ENCODE measurements around the gene HOXA11. TPM values are rescaled to one million over a fixed set of nuclear protein-coding genes. Genes with fewer than 3 reads are reported as not detected.
A peak's percentile ranks its signal among the peaks of the same experiment; 100 is the strongest.

Gene HOXA11
- total RNA-seq, 1 experiment from 2014 or later: not detected

DNA sequence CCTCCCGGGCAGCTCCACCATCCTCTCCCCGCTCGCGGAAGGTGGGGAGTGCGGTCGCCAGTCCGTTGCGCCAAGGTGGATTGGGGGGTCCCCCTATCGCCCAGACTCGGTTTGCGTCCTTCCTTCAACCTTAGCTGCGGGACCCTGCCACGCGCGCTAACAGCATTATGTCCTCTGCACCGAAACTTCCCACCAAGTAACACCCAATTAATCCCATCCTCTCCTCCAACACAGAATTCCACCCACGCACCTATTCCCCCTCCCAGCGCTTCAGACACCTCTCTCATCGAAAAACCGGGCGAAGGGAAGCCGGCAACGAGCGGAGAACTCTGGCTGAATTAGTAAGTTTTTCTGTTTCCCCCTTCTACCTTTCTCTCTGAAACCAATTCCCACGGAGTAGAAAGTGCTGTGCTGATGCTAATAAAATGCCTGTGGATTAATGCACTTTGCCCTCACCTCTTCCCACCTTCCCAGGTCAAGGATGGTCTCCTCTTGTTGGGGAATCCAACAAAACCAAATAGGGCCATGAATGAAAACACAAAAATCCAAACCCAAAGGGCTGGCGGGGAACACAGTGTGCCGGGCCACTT, 33.6 kb downstream of the HOXA11 start:
- Mint-ChIP-seq H3K27ac (no peak overlapping the region), H3K4me1 (peaks cover 30% of the 10 kb centered on the region), H3K9me3 (no peaks in the 10 kb centered on the region), H3K36me3 (peaks cover 3% of the 10 kb centered on the region), H3K4me3 (peak overlapping the region; percentile 55), H3K27me3 (ENCODE audit: low read depth) (peaks cover 100% of the 10 kb centered on the region)
- DNase-seq (ENCODE audit: low spot score): no peak
- ChIA-PET CTCF (interaction anchor here (0.6 to 4.0 kb wide), 13 partner anchors 7 to 460 kb away, joined by 3 to 74 read pairs (median 4); partner anchors contain the start of gene HOXA9), POLR2A (no interaction called here)
- no peak for TF ChIP-seq ZNF232 (CRISPR knock-in tag; IDR thresholded peaks at IDR 0.05)
- TF ChIP-seq, protein P1, sequence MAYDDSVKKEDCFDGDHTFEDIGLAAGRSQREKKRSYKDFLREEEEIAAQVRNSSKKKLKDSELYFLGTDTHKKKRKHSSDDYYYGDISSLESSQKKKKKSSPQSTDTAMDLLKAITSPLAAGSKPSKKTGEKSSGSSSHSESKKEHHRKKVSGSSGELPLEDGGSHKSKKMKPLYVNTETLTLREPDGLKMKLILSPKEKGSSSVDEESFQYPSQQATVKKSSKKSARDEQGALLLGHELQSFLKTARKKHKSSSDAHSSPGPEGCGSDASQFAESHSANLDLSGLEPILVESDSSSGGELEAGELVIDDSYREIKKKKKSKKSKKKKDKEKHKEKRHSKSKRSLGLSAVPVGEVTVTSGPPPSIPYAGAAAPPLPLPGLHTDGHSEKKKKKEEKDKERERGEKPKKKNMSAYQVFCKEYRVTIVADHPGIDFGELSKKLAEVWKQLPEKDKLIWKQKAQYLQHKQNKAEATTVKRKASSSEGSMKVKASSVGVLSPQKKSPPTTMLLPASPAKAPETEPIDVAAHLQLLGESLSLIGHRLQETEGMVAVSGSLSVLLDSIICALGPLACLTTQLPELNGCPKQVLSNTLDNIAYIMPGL (CRISPR knock-in tag; IDR thresholded peaks at IDR 0.05): 0 out of 2 replicates have a peak, but pooled peaks have one; percentile 4
- TF ChIP-seq ZBTB43 (CRISPR knock-in tag; IDR thresholded peaks at IDR 0.05): no peak
- no peak for ATAC-seq

DNA sequence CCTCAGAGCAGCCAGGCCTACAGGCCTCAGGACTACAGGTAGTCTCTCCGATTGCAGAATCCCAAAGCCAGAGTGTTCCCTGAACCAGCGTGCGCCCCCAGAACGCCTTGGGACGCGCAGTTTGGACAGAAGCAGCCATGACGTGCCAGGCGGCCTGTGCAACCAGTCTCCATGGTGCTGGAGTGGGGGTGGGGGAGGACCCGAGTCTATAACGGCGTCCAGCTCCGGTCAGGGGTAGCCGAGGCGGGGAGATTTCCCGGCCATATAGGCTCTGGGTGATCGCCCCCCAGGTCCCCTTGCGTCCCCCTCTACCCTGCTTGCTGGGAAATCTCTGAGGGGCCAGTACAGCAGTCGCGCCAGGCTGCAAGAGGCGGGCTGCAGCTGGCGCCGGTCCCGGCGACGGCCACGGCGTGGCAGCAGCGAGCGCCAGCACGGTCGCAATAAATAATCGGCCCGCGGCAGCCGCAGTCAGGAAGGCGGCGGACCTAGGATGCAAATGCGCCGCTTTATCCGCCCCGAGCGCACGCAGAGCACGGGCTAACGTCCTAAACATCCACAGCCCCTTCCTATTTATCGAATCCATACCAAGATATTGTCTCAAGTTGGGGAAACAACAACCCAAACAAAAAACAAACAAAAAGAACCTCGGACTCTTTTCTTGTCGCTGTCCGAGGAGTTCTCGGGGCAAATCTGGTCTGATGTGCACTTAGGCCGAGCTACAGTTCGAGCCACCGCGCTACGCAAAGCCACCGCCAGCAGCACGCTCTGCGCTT, 34.3 kb downstream of the HOXA11 start:
- peak overlapping the region; percentile 55 for H3K4me3 Mint-ChIP-seq
- DNase-seq (ENCODE audit: low spot score): peak; percentile 76
- no peak overlapping the region for H3K27ac Mint-ChIP-seq
- H3K27me3 Mint-ChIP-seq (ENCODE audit: low read depth): peaks cover 100% of the 10 kb centered on the region
- TF ChIP-seq CDX4 (CRISPR knock-in tag; IDR thresholded peaks at IDR 0.05; ENCODE audit: borderline replicate concordance): no peak
- TF ChIP-seq, protein P1 (CRISPR knock-in tag; IDR thresholded peaks at IDR 0.05): peak; percentile 71; the same call in 1 of the 2 replicates
- TF ChIP-seq, protein P2, sequence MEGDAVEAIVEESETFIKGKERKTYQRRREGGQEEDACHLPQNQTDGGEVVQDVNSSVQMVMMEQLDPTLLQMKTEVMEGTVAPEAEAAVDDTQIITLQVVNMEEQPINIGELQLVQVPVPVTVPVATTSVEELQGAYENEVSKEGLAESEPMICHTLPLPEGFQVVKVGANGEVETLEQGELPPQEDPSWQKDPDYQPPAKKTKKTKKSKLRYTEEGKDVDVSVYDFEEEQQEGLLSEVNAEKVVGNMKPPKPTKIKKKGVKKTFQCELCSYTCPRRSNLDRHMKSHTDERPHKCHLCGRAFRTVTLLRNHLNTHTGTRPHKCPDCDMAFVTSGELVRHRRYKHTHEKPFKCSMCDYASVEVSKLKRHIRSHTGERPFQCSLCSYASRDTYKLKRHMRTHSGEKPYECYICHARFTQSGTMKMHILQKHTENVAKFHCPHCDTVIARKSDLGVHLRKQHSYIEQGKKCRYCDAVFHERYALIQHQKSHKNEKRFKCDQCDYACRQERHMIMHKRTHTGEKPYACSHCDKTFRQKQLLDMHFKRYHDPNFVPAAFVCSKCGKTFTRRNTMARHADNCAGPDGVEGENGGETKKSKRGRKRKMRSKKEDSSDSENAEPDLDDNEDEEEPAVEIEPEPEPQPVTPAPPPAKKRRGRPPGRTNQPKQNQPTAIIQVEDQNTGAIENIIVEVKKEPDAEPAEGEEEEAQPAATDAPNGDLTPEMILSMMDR (IDR thresholded peaks at IDR 0.05): peak; percentile 66
- TF ChIP-seq SP1 (CRISPR knock-in tag; conservative IDR thresholded peaks at IDR 0.05): 0 out of 2 replicates have a peak, but pooled peaks have one; percentile 16
- TF ChIP-seq, protein P3, sequence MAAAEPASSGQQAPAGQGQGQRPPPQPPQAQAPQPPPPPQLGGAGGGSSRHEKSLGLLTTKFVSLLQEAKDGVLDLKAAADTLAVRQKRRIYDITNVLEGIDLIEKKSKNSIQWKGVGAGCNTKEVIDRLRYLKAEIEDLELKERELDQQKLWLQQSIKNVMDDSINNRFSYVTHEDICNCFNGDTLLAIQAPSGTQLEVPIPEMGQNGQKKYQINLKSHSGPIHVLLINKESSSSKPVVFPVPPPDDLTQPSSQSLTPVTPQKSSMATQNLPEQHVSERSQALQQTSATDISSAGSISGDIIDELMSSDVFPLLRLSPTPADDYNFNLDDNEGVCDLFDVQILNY (CRISPR knock-in tag; IDR thresholded peaks at IDR 0.05): 0 out of 2 replicates have a peak, but pooled peaks have one; percentile 23
- CTCF ChIA-PET: interaction anchor here (0.6 to 4.0 kb wide), 15 partner anchors 8 to 468 kb away, joined by 3 to 74 read pairs (median 4); partner anchors contain the start of gene HOXA9
- peak; percentile 57 for ATAC-seq
- peaks cover 3% of the 10 kb centered on the region for H3K36me3 Mint-ChIP-seq
- POLR2A ChIA-PET: no interaction called here
- H3K9me3 Mint-ChIP-seq: no peaks in the 10 kb centered on the region
- peaks cover 28% of the 10 kb centered on the region for H3K4me1 Mint-ChIP-seq

DNA sequence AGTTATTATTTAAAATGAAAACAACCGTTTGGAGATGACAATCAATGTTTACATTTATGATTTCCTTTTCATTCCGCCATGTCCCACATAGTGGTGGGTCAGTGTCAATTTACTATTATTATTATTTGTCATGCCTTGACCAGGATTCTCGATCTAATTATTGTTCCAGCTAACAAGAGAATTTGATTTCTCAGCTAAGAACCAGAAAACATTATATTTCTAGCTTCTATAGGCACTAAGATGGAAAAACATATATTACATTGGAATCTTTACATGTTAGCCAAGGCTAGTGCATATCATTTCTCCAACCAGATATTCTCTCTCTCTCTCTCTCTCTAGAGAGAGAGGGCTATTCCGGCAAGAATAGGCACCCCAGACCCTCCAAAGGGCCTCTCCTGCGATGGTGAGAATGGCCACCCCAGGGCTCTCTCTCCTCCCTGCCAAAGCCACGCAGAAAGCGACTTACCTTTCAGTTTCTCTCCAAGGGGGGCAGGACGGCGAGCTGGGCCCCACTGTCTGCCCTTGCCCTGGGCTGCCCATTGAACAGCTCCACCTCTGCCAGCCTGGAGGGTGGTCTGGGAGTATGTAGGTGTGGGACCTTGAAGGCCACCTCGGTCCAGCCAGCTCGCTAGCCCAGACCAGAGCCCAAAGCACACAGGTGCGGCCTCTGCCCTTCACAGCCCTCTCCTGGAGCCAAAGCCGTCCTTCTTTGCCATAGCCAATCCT, 35.0 kb downstream of the HOXA11 start:
- ChIA-PET POLR2A (no interaction called here), CTCF (interaction anchor here (0.8 to 4.0 kb wide), 12 partner anchors 8 to 467 kb away, joined by 3 to 74 read pairs (median 4); partner anchors contain the start of gene HOXA9)
- ATAC-seq: no peak
- Mint-ChIP-seq H3K27ac (no peak overlapping the region), H3K4me3 (peak overlapping the region; percentile 55), H3K27me3 (ENCODE audit: low read depth) (peaks cover 100% of the 10 kb centered on the region), H3K9me3 (no peaks in the 10 kb centered on the region), H3K4me1 (peaks cover 26% of the 10 kb centered on the region), H3K36me3 (peaks cover 3% of the 10 kb centered on the region)
- DNase-seq (ENCODE audit: low spot score): no peak
- no peak for TF ChIP-seq MAX (CRISPR knock-in tag; IDR thresholded peaks at IDR 0.05)
- TF ChIP-seq, protein P4, sequence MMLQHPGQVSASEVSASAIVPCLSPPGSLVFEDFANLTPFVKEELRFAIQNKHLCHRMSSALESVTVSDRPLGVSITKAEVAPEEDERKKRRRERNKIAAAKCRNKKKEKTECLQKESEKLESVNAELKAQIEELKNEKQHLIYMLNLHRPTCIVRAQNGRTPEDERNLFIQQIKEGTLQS (CRISPR knock-in tag; conservative IDR thresholded peaks at IDR 0.05): no peak
- TF ChIP-seq, protein P5, sequence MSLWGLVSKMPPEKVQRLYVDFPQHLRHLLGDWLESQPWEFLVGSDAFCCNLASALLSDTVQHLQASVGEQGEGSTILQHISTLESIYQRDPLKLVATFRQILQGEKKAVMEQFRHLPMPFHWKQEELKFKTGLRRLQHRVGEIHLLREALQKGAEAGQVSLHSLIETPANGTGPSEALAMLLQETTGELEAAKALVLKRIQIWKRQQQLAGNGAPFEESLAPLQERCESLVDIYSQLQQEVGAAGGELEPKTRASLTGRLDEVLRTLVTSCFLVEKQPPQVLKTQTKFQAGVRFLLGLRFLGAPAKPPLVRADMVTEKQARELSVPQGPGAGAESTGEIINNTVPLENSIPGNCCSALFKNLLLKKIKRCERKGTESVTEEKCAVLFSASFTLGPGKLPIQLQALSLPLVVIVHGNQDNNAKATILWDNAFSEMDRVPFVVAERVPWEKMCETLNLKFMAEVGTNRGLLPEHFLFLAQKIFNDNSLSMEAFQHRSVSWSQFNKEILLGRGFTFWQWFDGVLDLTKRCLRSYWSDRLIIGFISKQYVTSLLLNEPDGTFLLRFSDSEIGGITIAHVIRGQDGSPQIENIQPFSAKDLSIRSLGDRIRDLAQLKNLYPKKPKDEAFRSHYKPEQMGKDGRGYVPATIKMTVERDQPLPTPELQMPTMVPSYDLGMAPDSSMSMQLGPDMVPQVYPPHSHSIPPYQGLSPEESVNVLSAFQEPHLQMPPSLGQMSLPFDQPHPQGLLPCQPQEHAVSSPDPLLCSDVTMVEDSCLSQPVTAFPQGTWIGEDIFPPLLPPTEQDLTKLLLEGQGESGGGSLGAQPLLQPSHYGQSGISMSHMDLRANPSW (CRISPR knock-in tag; conservative IDR thresholded peaks at IDR 0.05; ENCODE audit: low read depth): no peak
- TF ChIP-seq ZNF396 (CRISPR knock-in tag; IDR thresholded peaks at IDR 0.05; ENCODE audit: borderline replicate concordance): no peak
- no peak for TF ChIP-seq FOXJ3 (CRISPR knock-in tag; IDR thresholded peaks at IDR 0.05; ENCODE audit: borderline replicate concordance)

Data from WTC11 (cell line).